ENCODE data around the gene APH1B. TPM values are rescaled to one million over a fixed set of nuclear protein-coding genes. Genes with fewer than 3 reads are reported as not detected.

APH1B gene
- total RNA-seq, 1 experiment from 2014 or later: 20.9 TPM

DNA sequence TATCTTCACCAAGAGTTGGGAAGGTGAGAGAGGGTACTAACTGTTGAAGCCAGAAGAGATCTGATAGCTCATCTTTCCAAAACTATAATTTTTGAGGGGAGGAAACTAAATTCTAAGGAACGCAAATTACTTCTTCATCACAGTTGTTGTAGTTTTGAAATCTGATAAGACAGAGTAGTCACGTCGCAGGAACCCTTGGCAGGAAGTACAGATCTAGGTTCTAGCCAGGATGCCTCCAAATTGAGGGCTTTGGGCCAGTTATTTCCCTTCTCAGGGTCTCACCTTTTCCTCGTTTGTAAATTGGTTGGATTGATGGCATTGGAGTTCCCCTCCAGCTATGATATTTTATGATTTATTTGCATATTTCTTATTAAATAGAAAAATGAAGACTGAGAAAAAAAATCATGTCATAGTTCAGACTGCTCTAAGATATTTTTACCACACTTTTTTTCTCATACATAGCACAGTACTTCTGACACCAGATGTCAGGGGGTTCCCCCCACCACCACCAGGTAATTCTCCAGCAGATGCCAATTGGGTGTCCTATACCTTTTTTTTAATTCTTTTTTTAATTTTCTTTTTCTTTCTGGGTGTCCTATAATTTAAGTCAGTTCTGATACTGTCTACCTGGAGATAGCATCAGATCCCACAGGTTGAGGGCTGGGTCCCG is 32.3 kb upstream of the APH1B start:
- peaks cover 28 to 45% (median 29%) of the 10 kb centered on the region in 3 experiments for H3K36me3 Mint-ChIP-seq (ENCODE audit: insufficient read depth in 1 of 3, low read depth in 3 of 3)
- Histone ChIP-seq H2BK12ac (ENCODE audit: insufficient read length, low read depth, low read length) (no peak overlapping the region), H3K9ac (ENCODE audit: extremely low read depth, insufficient read length, low read length) (no peak overlapping the region), H3K4ac (ENCODE audit: low read depth, low read length) (no peak overlapping the region), H3K56ac (ENCODE audit: insufficient read length, low read depth, low read length) (no peak overlapping the region), H3K4me1 (ENCODE audit: insufficient read depth, low read length) (no peaks in the 10 kb centered on the region), H3K14ac (ENCODE audit: insufficient read depth, low read length) (no peak overlapping the region), H3K23ac (ENCODE audit: insufficient read length, low read depth, low read length) (no peak overlapping the region), H3K27ac (ENCODE audit: insufficient read length, low read depth, low read length) (no peak overlapping the region), H2BK120ac (ENCODE audit: low read depth, low read length, poor library complexity, severe bottlenecking) (no peak overlapping the region), H3K4me2 (ENCODE audit: insufficient read depth, insufficient read length, low read length) (no peak overlapping the region), H3K18ac (ENCODE audit: insufficient read length, low read depth, low read length) (no peak overlapping the region), H3K79me2 (ENCODE audit: insufficient read depth, low read length) (no peaks in the 10 kb centered on the region), H3T11ph (ENCODE audit: low read length) (no peak overlapping the region), H3K27me3 (ENCODE audit: insufficient read depth, low read length) (no peaks in the 10 kb centered on the region; the same call in 1 of the 2 replicates), H2BK5ac (ENCODE audit: insufficient read length, low read length) (no peak overlapping the region), H4K91ac (ENCODE audit: insufficient read length, low read depth, low read length) (no peak overlapping the region), H3K23me2 (ENCODE audit: insufficient read length, low read depth, low read length, poor library complexity, severe bottlenecking) (no peaks in the 10 kb centered on the region), H4K5ac (ENCODE audit: insufficient read length, low read depth, low read length) (no peak overlapping the region), H4K20me1 (ENCODE audit: control insufficient read depth, insufficient read depth, insufficient read length) (no peaks in the 10 kb centered on the region), H2BK15ac (ENCODE audit: low read depth, low read length) (no peak overlapping the region), H4K8ac (replicated peaks; ENCODE audit: insufficient read length, low read depth, low read length) (no peak overlapping the region), H2AFZ (ENCODE audit: low read length) (no peak overlapping the region), H3K79me1 (ENCODE audit: insufficient read depth, low read depth, low read length, poor library complexity, severe bottlenecking) (no peaks in the 10 kb centered on the region), H3K9me3 (ENCODE audit: control insufficient read depth, low read depth, low read length) (no peaks in the 10 kb centered on the region), H2BK20ac (ENCODE audit: low read depth, low read length, poor library complexity, severe bottlenecking) (no peak overlapping the region), H2AK5ac (ENCODE audit: insufficient read length, low read length) (no peak overlapping the region)
- H3K4me1 Mint-ChIP-seq: no peaks in the 10 kb centered on the region
- no peaks in the 10 kb centered on the region for H3K27me3 Mint-ChIP-seq (ENCODE audit: low read depth)
- TF ChIP-seq, protein P1, sequence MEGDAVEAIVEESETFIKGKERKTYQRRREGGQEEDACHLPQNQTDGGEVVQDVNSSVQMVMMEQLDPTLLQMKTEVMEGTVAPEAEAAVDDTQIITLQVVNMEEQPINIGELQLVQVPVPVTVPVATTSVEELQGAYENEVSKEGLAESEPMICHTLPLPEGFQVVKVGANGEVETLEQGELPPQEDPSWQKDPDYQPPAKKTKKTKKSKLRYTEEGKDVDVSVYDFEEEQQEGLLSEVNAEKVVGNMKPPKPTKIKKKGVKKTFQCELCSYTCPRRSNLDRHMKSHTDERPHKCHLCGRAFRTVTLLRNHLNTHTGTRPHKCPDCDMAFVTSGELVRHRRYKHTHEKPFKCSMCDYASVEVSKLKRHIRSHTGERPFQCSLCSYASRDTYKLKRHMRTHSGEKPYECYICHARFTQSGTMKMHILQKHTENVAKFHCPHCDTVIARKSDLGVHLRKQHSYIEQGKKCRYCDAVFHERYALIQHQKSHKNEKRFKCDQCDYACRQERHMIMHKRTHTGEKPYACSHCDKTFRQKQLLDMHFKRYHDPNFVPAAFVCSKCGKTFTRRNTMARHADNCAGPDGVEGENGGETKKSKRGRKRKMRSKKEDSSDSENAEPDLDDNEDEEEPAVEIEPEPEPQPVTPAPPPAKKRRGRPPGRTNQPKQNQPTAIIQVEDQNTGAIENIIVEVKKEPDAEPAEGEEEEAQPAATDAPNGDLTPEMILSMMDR (conservative IDR thresholded peaks at IDR 0.05): no peak
- H3K9me3 Mint-ChIP-seq: peaks cover 18 to 23% of the 10 kb centered on the region in 2 experiments; a peak in 4 of 5 replicates
- H3K27ac Mint-ChIP-seq: 0 out of 7 replicates have a peak overlapping the region, but pooled peaks of 1 of the 3 experiments have one; percentile 21
- H3K4me3 Mint-ChIP-seq: no peak overlapping the region
- no CpG with 5 or more reads among the region's 5 CpGs for WGBS (ENCODE audit: extremely low coverage, insufficient read length, low lambda C conversion rate)
- DNase-seq: no peak
